Ishikawa (cell line): ENCODE data around the gene CDH13.

Source experiments
- EP300 ChIP-seq: IDR thresholded peaks from 2 replicates; pipeline ENCODE4 v1.6.1; 2012; ENCODE audit warnings: borderline replicate concordance
- RAD21 ChIP-seq: IDR thresholded peaks from 2 replicates; pipeline ENCODE4 v1.6.1; 2012; ENCODE audit warnings: low read depth
- REST ChIP-seq: IDR thresholded peaks from 2 replicates; pipeline ENCODE4 v1.6.1; 2012; ENCODE audit warnings: low read depth, mild to moderate bottlenecking
- TEAD4 ChIP-seq: IDR thresholded peaks from 2 replicates; pipeline ENCODE4 v1.6.1; 2012

GRCh38 chr16:82720414-82720813 lies 93.6 kb downstream of the CDH13 start:
- TF ChIP-seq TEAD4 (no peak), EP300 (no peak), RAD21 (no peak), REST (no peak)
